Pancreas (tissue), 10 donors: ENCODE results near the gene KCTD18. TPM values are rescaled to one million over a fixed set of nuclear protein-coding genes. Genes with fewer than 3 reads are reported as not detected.

Experiments
- ATAC-seq, 4 donors: fragments of 200-7000 bp; cut with Tn5 transposase; one replicate each; pipeline versions ENCODE4 v1.8.0 to v1.9.1; 2020; ENCODE audit warnings: mild to moderate bottlenecking in 4 of 4, moderate library complexity in 4 of 4
- DNase-seq, 6 donors: peaks; one replicate each; pipeline ENCODE4 v3.0.0-alpha.2; 2020
- FAIRE-seq: peaks from 2 replicates; lab custom pipeline; 2012; peaks lifted over from hg19 to GRCh38; lab: Jason Lieb, UNC
- H3K27ac ChIP-seq, 4 donors: fragments of 200-600 bp; sonication (generic); 1 replicate in 3 of 4; 2 replicates in 1 of 4; pipeline versions ENCODE4 v1.5.0 to v1.8.0; 2020
- H3K27me3 ChIP-seq, 4 donors: fragments of 200-600 bp; one replicate each; pipeline ENCODE4 v1.8.0; 2021
- H3K36me3 ChIP-seq, 3 donors: fragments of 200-600 bp; sonication (generic) in 1 of 3; one replicate each; pipeline versions ENCODE4 v1.5.0 to v1.8.0; 2020 to 2021
- H3K4me1 ChIP-seq, 3 donors: fragments of 200-600 bp; one replicate each; pipeline ENCODE4 v1.8.0; 2021
- H3K4me3 ChIP-seq, 4 donors: fragments of 200-600 bp; sonication (generic) in 2 of 4; one replicate each; pipeline versions ENCODE4 v1.5.0 to v1.8.0; 2020 to 2021
- H3K9me3 ChIP-seq, 4 donors: fragments of 200-600 bp; one replicate each; pipeline ENCODE4 v1.8.0; 2021
- WGBS, 2 donors: extraction: QIAGEN DNeasy Blood & Tissue Kit; methylation state at CpG; one replicate each; pipeline ENCODE4 v1.1.7; 2013; 5-methylcytosine and 5-hydroxymethylcytosine counted together
- intact Hi-C, 3 donors: fragments of 100-400 bp; cut with DNase I; formaldehyde crosslinking; loops; one replicate each; pipeline versions ENCODE4 v1.11.1 to v1.14.2; 2022
- polyA plus RNA-seq, 2 donors: library from polyadenylated mRNA; stranded (reverse); fragments of 200-250 nt; gene quantifications; one replicate each; pipeline ENCODE4 v1.2.3, GENCODE V29; 2013
- total RNA-seq, 6 donors: library from RNA; stranded (reverse); fragmentation: NEBNext Ultra II Directional in 4 of 6; extraction: Animal tissue kit (Norgen Biotek cat#: 25700) in 4 of 6; gene quantifications; one replicate each; pipeline versions ENCODE4 v1.2.1 to v1.2.4, GENCODE V29; 2021 to 2023
- TF ChIP-seq, protein P1 (sequence below), 4 donors: fragments of 200-600 bp; sonication (generic) in 3 of 4; IDR thresholded peaks; one replicate each; pipeline versions ENCODE4 v1.5.0 to v1.8.0; 2021; ENCODE audit warnings: antibody characterized with exemption in 4 of 4
- donor health status: healthy with polysubstance abuse.
- donor health status: DM: no; HTN: no; CAD: no; lungs with moderate emphysema.
- donor health status: DM: no; HTN: no; CAD: no.
- donor health status: control.
- donor health status: control.
- donor health status: Bipolar disorder and iron deficiency.
- donor health status: DM: yes; HTN: yes; CAD: no.
- donor health status: DM: no; HTN: no; CAD: no.
- donor health status: DM: no; HTN: no; CAD: no.
- donor health status: DM: yes; HTN: yes; CAD: no.

KCTD18 gene
- total and polyA plus RNA-seq, 8 donors = 5.0 to 13.5 (median 9.7) TPM

DNA sequence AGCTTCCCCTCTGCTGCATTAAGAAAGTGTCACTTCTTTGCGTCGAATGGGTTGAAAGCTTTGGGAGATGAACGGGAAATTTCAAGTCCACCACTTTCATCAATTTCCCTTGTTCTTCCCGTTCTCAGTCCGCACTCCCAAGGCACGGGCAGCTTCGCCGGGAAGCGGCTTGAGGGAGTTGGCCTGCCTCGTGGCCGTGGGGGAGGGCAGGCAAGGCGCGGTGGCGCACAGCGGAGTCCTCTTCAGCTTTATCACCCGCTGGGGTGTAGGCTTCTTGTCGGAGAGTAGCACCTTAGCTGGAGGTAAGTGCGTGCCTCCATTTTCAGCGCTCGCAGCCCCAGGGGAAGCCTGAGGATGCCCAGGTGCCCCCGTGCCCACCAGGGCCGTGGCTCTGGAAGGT lies 19.9 kb downstream of the KCTD18 start:
- TF ChIP-seq, protein P1, sequence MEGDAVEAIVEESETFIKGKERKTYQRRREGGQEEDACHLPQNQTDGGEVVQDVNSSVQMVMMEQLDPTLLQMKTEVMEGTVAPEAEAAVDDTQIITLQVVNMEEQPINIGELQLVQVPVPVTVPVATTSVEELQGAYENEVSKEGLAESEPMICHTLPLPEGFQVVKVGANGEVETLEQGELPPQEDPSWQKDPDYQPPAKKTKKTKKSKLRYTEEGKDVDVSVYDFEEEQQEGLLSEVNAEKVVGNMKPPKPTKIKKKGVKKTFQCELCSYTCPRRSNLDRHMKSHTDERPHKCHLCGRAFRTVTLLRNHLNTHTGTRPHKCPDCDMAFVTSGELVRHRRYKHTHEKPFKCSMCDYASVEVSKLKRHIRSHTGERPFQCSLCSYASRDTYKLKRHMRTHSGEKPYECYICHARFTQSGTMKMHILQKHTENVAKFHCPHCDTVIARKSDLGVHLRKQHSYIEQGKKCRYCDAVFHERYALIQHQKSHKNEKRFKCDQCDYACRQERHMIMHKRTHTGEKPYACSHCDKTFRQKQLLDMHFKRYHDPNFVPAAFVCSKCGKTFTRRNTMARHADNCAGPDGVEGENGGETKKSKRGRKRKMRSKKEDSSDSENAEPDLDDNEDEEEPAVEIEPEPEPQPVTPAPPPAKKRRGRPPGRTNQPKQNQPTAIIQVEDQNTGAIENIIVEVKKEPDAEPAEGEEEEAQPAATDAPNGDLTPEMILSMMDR (IDR thresholded peaks at IDR 0.05) = no peak
- peaks cover 0 to 19% (median 7%) of the 10 kb centered on the region in 3 donors for H3K36me3 ChIP-seq
- FAIRE-seq = no peak
- no peaks in the 10 kb centered on the region for H3K9me3 ChIP-seq
- no peak overlapping the region for H3K4me3 ChIP-seq
- no peak for DNase-seq
- H3K4me1 ChIP-seq = no peaks in the 10 kb centered on the region
- WGBS, 2 donors = 95 to 96% methylated on average over 22 of the region's 22 CpGs
- no peaks in the 10 kb centered on the region for H3K27me3 ChIP-seq
- intact Hi-C loops = no loop called here
- ATAC-seq = no peak
- H3K27ac ChIP-seq = no peak overlapping the region

GRCh38 chr2:200488169-200488568 lies 21.7 kb downstream of the KCTD18 start:
- Histone ChIP-seq H3K4me1 (peaks cover 3% of the 10 kb centered on the region in 3 donors), H3K36me3 (peaks cover 0 to 14% (median 7%) of the 10 kb centered on the region in 3 donors), H3K4me3 (no peak overlapping the region), H3K9me3 (no peaks in the 10 kb centered on the region), H3K27ac (no peak overlapping the region), H3K27me3 (no peaks in the 10 kb centered on the region)
- no peak for ATAC-seq
- FAIRE-seq = no peak
- 77 to 80% methylated on average over 4 of the region's 4 CpGs for WGBS, 2 donors
- DNase-seq = no peak
- intact Hi-C loops = no loop called here
- TF ChIP-seq, protein P1 (IDR thresholded peaks at IDR 0.05) = no peak

DNA sequence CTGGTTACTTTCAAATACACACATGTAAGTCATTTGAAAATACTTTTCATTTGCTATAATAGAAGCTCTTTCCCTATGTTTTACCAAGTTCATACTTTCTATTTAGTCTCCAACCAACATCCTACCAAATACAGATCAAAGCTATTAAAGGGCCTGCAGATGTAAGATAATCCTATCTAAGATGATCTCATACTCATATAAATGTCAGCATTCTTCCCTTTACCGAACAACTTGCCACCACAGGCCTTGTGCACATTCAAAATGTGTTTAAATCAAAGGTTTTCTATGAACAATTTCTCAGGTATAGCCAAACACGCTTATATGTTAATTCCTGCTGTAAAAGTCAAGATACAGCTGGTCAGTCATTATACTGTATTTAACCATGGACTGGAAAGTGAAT lies 23.3 kb downstream of the KCTD18 start:
- WGBS, 2 donors = 66 to 71% methylated on average over 2 of the region's 2 CpGs
- Histone ChIP-seq H3K36me3 (peaks cover 0 to 12% (median 7%) of the 10 kb centered on the region in 3 donors), H3K4me3 (no peak overlapping the region), H3K9me3 (no peaks in the 10 kb centered on the region), H3K4me1 (peaks cover 9 to 14% (median 13%) of the 10 kb centered on the region in 3 donors), H3K27ac (no peak overlapping the region), H3K27me3 (no peaks in the 10 kb centered on the region)
- TF ChIP-seq, protein P1 (IDR thresholded peaks at IDR 0.05) = no peak
- intact Hi-C loops = no loop called here
- DNase-seq = no peak
- no peak for FAIRE-seq
- no peak for ATAC-seq

DNA sequence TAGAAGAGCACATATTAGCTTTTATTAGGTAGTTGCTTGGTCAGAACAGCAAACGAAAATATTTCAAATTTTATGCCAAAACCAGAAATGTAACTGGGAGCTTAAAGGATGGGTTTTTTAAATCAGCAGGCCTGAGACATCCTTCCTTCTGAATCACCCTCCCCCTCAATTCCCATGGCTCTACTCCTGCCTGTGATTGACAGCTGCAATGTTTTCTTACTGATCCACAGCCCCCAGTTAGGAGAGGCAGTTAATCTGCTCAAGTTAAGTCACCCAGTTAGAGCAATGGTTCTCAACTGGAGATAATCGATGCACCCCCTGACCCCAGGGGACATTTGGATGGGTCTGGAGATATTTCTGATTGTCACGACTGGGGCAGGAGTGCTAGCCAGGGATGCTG lies 24.9 kb downstream of the KCTD18 start:
- TF ChIP-seq, protein P1 (IDR thresholded peaks at IDR 0.05) = no peak
- DNase-seq (no peak), FAIRE-seq (no peak), ATAC-seq (no peak)
- Histone ChIP-seq H3K4me1 (peaks cover 9 to 18% (median 13%) of the 10 kb centered on the region in 3 donors), H3K27ac (no peak overlapping the region), H3K4me3 (no peak overlapping the region), H3K27me3 (no peaks in the 10 kb centered on the region), H3K36me3 (peaks cover 0 to 8% (median 4%) of the 10 kb centered on the region in 3 donors), H3K9me3 (no peaks in the 10 kb centered on the region)
- 65 to 72% methylated on average over 3 of the region's 3 CpGs for WGBS, 2 donors
- intact Hi-C loops = no loop called here

GRCh38 chr2:200483729-200484198 lies 26.1 kb downstream of the KCTD18 start:
- intact Hi-C loops = no loop called here
- DNase-seq = peak; percentile 58 to 86 (median 77)
- peak; percentile 75 to 86 (median 82) for ATAC-seq
- WGBS, 2 donors = 17 to 19% methylated on average over 4 of the region's 4 CpGs
- H3K27ac ChIP-seq = peak overlapping the region in 2 of 4 donors; percentile 1 to 24
- no peaks in the 10 kb centered on the region for H3K36me3 ChIP-seq
- peaks cover 9 to 18% (median 13%) of the 10 kb centered on the region in 3 donors for H3K4me1 ChIP-seq
- H3K4me3 ChIP-seq = no peak overlapping the region
- no peaks in the 10 kb centered on the region for H3K27me3 ChIP-seq
- TF ChIP-seq, protein P1 (IDR thresholded peaks at IDR 0.05) = peak; percentile 51 to 57 (median 52)
- no peak for FAIRE-seq
- H3K9me3 ChIP-seq = no peaks in the 10 kb centered on the region
